GM23338 (cell line): ENCODE data around the gene C5orf47. TPM values are rescaled to one million over a fixed set of nuclear protein-coding genes. Genes with fewer than 3 reads are reported as not detected.

Experiments used
- ATAC-seq: fragments of 200-7000 bp; cut with Tn5 transposase; 3 replicates; pipeline ENCODE4 v1.9.1; 2020
- DNase-seq: peaks from one replicate; pipeline ENCODE4 v3.0.0-alpha.2; 2015; ENCODE audit warnings: low spot score
- H2AFZ ChIP-seq: fragments of 200-600 bp; sonication (generic); 2 replicates; pipeline ENCODE4 v1.8.0; 2016; ENCODE audit warnings: antibody characterized with exemption, mild to moderate bottlenecking, moderate library complexity
- H3F3A ChIP-seq: fragments of 200-600 bp; sonication (generic); replicated peaks from 2 replicates; pipeline ENCODE4 v1.8.0; 2017; ENCODE audit warnings: antibody characterized with exemption, mixed run types, low read depth
- H3K27ac ChIP-seq: fragments of 200-600 bp; sonication (generic); 2 replicates; pipeline ENCODE4 v1.6.1; 2016; ENCODE audit warnings: low read depth
- H3K27me3 ChIP-seq: fragments of 200-600 bp; sonication (generic); 2 replicates; pipeline ENCODE4 v1.8.0; 2016; ENCODE audit warnings: mild to moderate bottlenecking, mixed run types, moderate library complexity; ENCODE audit not compliant: insufficient read depth
- H3K36me3 ChIP-seq: fragments of 200-600 bp; sonication (generic); 2 replicates; pipeline ENCODE4 v1.8.0; 2016; ENCODE audit warnings: mild to moderate bottlenecking; ENCODE audit not compliant: insufficient read depth
- H3K4me1 ChIP-seq: fragments of 200-600 bp; sonication (generic); 2 replicates; pipeline ENCODE4 v1.8.0; 2016; ENCODE audit warnings: mild to moderate bottlenecking, moderate library complexity; ENCODE audit not compliant: insufficient read depth
- H3K4me2 ChIP-seq: fragments of 200-600 bp; sonication (generic); 2 replicates; pipeline ENCODE4 v1.7.1; 2017; ENCODE audit warnings: mixed run types
- H3K4me3 ChIP-seq: fragments of 200-600 bp; sonication (generic); 2 replicates; pipeline ENCODE4 v1.6.1; 2016; ENCODE audit warnings: mixed run types
- H3K79me2 ChIP-seq: fragments of 200-600 bp; sonication (generic); replicated peaks from 2 replicates; pipeline ENCODE4 v1.8.0; 2017; ENCODE audit warnings: mild to moderate bottlenecking; ENCODE audit not compliant: insufficient read depth
- H3K9me2 ChIP-seq: fragments of 200-600 bp; sonication (generic); 2 replicates; pipeline ENCODE4 v1.8.0; 2017; ENCODE audit not compliant: insufficient read depth
- H4K20me1 ChIP-seq: fragments of 200-600 bp; sonication (generic); replicated peaks from 2 replicates; pipeline ENCODE4 v1.8.0; 2017; ENCODE audit warnings: mild to moderate bottlenecking; ENCODE audit not compliant: insufficient read depth
- H3K27ac Mint-ChIP-seq: 2 replicates; pipeline ENCODE4 v1.8.0; 2020; ENCODE audit warnings: inconsistent platforms, mild to moderate bottlenecking, moderate library complexity, mixed read lengths
- H3K27me3 Mint-ChIP-seq: 3 replicates; pipeline ENCODE4 v1.8.0; 2022; ENCODE audit warnings: low read depth, mild to moderate bottlenecking, moderate library complexity, mixed read lengths, inconsistent platforms; ENCODE audit not compliant: insufficient read depth, poor library complexity
- H3K36me3 Mint-ChIP-seq: 3 replicates; pipeline ENCODE4 v1.8.0; 2021; ENCODE audit warnings: low read depth, mild to moderate bottlenecking, inconsistent platforms, moderate library complexity, mixed read lengths
- H3K4me1 Mint-ChIP-seq: 3 replicates; pipeline ENCODE4 v1.8.0; 2020; ENCODE audit warnings: mild to moderate bottlenecking, inconsistent platforms, mixed read lengths
- H3K4me3 Mint-ChIP-seq: 3 replicates; pipeline ENCODE4 v1.8.0; 2021; ENCODE audit warnings: moderate library complexity, mild to moderate bottlenecking, inconsistent platforms, mixed read lengths
- H3K9me3 Mint-ChIP-seq: 3 replicates; pipeline ENCODE4 v1.8.0; 2020; ENCODE audit warnings: moderate library complexity, mild to moderate bottlenecking, inconsistent platforms, mixed read lengths
- CREB1 ChIP-seq: fragments of 250-450 bp; sonication (Bioruptor Pico); IDR thresholded peaks from 2 replicates; pipeline ENCODE4 v1.5.0; 2020; ENCODE audit warnings: low read depth, mild to moderate bottlenecking, moderate library complexity
- EZH2 ChIP-seq: fragments of 200-600 bp; sonication (generic); IDR thresholded peaks from one replicate; pipeline ENCODE4 v1.8.0; 2017; ENCODE audit warnings: antibody characterized with exemption, mild to moderate bottlenecking, low read depth; ENCODE audit not compliant: unreplicated experiment
- EZH2phosphoT487 ChIP-seq: fragments of 200-600 bp; sonication (generic); IDR thresholded peaks from one replicate; pipeline ENCODE4 v1.8.1; 2018; ENCODE audit warnings: antibody characterized with exemption; ENCODE audit not compliant: unreplicated experiment
- JUNB ChIP-seq: IDR thresholded peaks from one replicate; pipeline ENCODE4 v1.6.1; 2016; ENCODE audit warnings: antibody characterized with exemption; ENCODE audit not compliant: unreplicated experiment
- NANOG ChIP-seq: IDR thresholded peaks from 2 replicates; pipeline ENCODE4 v1.6.1; 2016; ENCODE audit warnings: antibody characterized with exemption, borderline replicate concordance
- POLR2AphosphoS5 ChIP-seq: IDR thresholded peaks from 2 replicates; pipeline ENCODE4 v1.6.1; 2016; ENCODE audit warnings: antibody characterized with exemption, low read depth
- STAT1 ChIP-seq: IDR thresholded peaks from one replicate; pipeline ENCODE4 v1.6.1; 2016; ENCODE audit warnings: antibody characterized with exemption; ENCODE audit not compliant: unreplicated experiment
- ZNF114 ChIP-seq: fragments of 250-450 bp; sonication (Bioruptor Pico); IDR thresholded peaks from 2 replicates; pipeline ENCODE4 v1.5.0; 2020; ENCODE audit warnings: mild to moderate bottlenecking, moderate library complexity
- ZNF331 ChIP-seq: fragments of 250-450 bp; sonication (Bioruptor Pico); IDR thresholded peaks from 2 replicates; pipeline ENCODE4 v1.5.0; 2020; ENCODE audit warnings: low read depth, mild to moderate bottlenecking, moderate library complexity
- polyA plus RNA-seq: library from polyadenylated mRNA; unstranded; fragments of >200 nt; fragmentation: Nextera tagmentation; extraction: Ambion mirVana; gene quantifications from 2 replicates; pipeline ENCODE4 v1.2.1, GENCODE V29; 2016
- total RNA-seq: library from RNA; depleted of rRNA; stranded (reverse); fragments of >200 nt; shearing (Covaris generic); gene quantifications from 2 replicates; pipeline ENCODE4 v1.2.3, GENCODE V29; 2014
- TF ChIP-seq, protein P1 (sequence below): IDR thresholded peaks from one replicate; pipeline ENCODE4 v1.6.1; 2018; ENCODE audit warnings: antibody characterized with exemption; ENCODE audit not compliant: unreplicated experiment
- TF ChIP-seq, protein P2 (sequence below), 2 experiments: fragments of 200-600 bp in 1 of 2; sonication (generic) in 1 of 2; conservative IDR thresholded peaks; 2 replicates each; pipeline versions ENCODE4 v1.5.1 to v1.6.1; 2016 to 2017; ENCODE audit warnings: antibody characterized with exemption in 2 of 2, low read depth in 2 of 2, mild to moderate bottlenecking in 2 of 2, moderate library complexity in 1 of 2
- TF ChIP-seq, protein P3 (sequence below): IDR thresholded peaks from 2 replicates; pipeline ENCODE4 v1.6.1; 2016; ENCODE audit warnings: antibody characterized with exemption
- TF ChIP-seq, protein P4 (sequence below): fragments of 250-450 bp; sonication (Bioruptor Pico); IDR thresholded peaks from 2 replicates; pipeline ENCODE4 v1.5.0; 2020; ENCODE audit warnings: mild to moderate bottlenecking, moderate library complexity

The C5orf47 gene
- total and polyA plus RNA-seq, 2 experiments from 2014 or later: 0.63 to 1.1 TPM

DNA sequence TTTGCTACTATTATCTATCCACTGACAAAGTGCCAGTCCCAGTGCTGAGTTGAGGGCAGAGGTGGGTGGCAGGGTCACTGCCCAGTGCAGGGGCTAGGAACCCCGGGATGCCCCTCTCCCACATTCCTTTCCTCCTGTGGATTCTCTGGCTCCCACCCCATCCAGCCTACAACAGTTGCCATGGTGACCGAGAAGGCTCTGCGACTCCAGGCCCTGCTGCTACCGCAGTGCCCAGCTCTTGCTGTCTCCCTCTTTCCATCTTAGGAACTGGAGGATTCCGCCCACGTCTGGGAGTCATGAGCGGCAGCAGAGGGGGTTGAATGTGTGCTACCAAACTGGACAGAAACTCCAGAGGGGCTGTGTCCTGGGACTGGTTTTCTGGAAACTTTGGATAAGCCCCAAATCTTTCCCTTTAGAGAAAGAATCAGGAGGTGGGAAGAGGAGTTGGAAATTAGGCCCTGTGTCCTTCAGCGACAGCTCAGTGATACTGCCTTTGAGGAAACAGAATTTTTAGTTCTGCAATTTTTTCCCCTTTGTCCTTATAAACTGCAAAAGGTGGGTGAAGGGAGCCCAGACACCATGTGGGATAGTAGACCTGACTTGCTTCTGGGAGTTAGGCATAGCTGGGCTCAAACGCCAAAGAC, 20.7 kb upstream of the C5orf47 start:
- peak; percentile 34 for ATAC-seq

More for the DNA sequence above, 20.7 kb upstream of the C5orf47 start:
- no peak for TF ChIP-seq CREB1 (CRISPR knock-in tag)
- TF ChIP-seq NANOG: no peak
- TF ChIP-seq STAT1: no peak
- no peak for TF ChIP-seq POLR2AphosphoS5
- TF ChIP-seq, protein P1, sequence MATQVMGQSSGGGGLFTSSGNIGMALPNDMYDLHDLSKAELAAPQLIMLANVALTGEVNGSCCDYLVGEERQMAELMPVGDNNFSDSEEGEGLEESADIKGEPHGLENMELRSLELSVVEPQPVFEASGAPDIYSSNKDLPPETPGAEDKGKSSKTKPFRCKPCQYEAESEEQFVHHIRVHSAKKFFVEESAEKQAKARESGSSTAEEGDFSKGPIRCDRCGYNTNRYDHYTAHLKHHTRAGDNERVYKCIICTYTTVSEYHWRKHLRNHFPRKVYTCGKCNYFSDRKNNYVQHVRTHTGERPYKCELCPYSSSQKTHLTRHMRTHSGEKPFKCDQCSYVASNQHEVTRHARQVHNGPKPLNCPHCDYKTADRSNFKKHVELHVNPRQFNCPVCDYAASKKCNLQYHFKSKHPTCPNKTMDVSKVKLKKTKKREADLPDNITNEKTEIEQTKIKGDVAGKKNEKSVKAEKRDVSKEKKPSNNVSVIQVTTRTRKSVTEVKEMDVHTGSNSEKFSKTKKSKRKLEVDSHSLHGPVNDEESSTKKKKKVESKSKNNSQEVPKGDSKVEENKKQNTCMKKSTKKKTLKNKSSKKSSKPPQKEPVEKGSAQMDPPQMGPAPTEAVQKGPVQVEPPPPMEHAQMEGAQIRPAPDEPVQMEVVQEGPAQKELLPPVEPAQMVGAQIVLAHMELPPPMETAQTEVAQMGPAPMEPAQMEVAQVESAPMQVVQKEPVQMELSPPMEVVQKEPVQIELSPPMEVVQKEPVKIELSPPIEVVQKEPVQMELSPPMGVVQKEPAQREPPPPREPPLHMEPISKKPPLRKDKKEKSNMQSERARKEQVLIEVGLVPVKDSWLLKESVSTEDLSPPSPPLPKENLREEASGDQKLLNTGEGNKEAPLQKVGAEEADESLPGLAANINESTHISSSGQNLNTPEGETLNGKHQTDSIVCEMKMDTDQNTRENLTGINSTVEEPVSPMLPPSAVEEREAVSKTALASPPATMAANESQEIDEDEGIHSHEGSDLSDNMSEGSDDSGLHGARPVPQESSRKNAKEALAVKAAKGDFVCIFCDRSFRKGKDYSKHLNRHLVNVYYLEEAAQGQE: no peak
- TF ChIP-seq, protein P2, sequence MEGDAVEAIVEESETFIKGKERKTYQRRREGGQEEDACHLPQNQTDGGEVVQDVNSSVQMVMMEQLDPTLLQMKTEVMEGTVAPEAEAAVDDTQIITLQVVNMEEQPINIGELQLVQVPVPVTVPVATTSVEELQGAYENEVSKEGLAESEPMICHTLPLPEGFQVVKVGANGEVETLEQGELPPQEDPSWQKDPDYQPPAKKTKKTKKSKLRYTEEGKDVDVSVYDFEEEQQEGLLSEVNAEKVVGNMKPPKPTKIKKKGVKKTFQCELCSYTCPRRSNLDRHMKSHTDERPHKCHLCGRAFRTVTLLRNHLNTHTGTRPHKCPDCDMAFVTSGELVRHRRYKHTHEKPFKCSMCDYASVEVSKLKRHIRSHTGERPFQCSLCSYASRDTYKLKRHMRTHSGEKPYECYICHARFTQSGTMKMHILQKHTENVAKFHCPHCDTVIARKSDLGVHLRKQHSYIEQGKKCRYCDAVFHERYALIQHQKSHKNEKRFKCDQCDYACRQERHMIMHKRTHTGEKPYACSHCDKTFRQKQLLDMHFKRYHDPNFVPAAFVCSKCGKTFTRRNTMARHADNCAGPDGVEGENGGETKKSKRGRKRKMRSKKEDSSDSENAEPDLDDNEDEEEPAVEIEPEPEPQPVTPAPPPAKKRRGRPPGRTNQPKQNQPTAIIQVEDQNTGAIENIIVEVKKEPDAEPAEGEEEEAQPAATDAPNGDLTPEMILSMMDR (conservative IDR thresholded peaks at IDR 0.05; ENCODE audit: low read depth in 2 of 2): no peak
- TF ChIP-seq, protein P3, sequence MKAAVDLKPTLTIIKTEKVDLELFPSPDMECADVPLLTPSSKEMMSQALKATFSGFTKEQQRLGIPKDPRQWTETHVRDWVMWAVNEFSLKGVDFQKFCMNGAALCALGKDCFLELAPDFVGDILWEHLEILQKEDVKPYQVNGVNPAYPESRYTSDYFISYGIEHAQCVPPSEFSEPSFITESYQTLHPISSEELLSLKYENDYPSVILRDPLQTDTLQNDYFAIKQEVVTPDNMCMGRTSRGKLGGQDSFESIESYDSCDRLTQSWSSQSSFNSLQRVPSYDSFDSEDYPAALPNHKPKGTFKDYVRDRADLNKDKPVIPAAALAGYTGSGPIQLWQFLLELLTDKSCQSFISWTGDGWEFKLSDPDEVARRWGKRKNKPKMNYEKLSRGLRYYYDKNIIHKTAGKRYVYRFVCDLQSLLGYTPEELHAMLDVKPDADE: no peak
- TF ChIP-seq ZNF114 (CRISPR knock-in tag): no peak
- no peak for TF ChIP-seq EZH2phosphoT487
- TF ChIP-seq, protein P4, sequence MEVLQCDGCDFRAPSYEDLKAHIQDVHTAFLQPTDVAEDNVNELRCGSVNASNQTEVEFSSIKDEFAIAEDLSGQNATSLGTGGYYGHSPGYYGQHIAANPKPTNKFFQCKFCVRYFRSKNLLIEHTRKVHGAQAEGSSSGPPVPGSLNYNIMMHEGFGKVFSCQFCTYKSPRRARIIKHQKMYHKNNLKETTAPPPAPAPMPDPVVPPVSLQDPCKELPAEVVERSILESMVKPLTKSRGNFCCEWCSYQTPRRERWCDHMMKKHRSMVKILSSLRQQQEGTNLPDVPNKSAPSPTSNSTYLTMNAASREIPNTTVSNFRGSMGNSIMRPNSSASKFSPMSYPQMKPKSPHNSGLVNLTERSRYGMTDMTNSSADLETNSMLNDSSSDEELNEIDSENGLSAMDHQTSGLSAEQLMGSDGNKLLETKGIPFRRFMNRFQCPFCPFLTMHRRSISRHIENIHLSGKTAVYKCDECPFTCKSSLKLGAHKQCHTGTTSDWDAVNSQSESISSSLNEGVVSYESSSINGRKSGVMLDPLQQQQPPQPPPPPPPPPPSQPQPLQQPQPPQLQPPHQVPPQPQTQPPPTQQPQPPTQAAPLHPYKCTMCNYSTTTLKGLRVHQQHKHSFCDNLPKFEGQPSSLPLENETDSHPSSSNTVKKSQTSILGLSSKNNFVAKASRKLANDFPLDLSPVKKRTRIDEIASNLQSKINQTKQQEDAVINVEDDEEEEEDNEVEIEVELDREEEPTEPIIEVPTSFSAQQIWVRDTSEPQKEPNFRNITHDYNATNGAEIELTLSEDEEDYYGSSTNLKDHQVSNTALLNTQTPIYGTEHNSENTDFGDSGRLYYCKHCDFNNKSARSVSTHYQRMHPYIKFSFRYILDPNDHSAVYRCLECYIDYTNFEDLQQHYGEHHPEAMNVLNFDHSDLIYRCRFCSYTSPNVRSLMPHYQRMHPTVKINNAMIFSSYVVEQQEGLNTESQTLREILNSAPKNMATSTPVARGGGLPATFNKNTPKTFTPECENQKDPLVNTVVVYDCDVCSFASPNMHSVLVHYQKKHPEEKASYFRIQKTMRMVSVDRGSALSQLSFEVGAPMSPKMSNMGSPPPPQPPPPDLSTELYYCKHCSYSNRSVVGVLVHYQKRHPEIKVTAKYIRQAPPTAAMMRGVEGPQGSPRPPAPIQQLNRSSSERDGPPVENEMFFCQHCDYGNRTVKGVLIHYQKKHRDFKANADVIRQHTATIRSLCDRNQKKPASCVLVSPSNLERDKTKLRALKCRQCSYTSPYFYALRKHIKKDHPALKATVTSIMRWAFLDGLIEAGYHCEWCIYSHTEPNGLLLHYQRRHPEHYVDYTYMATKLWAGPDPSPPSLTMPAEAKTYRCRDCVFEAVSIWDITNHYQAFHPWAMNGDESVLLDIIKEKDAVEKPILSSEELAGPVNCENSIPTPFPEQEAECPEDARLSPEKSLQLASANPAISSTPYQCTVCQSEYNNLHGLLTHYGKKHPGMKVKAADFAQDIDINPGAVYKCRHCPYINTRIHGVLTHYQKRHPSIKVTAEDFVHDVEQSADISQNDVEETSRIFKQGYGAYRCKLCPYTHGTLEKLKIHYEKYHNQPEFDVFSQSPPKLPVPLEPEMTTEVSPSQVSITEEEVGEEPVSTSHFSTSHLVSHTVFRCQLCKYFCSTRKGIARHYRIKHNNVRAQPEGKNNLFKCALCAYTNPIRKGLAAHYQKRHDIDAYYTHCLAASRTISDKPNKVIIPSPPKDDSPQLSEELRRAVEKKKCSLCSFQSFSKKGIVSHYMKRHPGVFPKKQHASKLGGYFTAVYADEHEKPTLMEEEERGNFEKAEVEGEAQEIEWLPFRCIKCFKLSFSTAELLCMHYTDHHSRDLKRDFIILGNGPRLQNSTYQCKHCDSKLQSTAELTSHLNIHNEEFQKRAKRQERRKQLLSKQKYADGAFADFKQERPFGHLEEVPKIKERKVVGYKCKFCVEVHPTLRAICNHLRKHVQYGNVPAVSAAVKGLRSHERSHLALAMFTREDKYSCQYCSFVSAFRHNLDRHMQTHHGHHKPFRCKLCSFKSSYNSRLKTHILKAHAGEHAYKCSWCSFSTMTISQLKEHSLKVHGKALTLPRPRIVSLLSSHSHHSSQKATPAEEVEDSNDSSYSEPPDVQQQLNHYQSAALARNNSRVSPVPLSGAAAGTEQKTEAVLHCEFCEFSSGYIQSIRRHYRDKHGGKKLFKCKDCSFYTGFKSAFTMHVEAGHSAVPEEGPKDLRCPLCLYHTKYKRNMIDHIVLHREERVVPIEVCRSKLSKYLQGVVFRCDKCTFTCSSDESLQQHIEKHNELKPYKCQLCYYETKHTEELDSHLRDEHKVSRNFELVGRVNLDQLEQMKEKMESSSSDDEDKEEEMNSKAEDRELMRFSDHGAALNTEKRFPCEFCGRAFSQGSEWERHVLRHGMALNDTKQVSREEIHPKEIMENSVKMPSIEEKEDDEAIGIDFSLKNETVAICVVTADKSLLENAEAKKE: no peak
- no peak for TF ChIP-seq EZH2
- TF ChIP-seq ZNF331 (CRISPR knock-in tag): no peak
- no peak for TF ChIP-seq JUNB
- Mint-ChIP-seq H3K27ac (no peak overlapping the region), H3K4me1 (peaks cover 64% of the 10 kb centered on the region), H3K9me3 (peaks cover 7% of the 10 kb centered on the region; the same call in 2 of the 3 replicates), H3K27me3 (peaks cover 11% of the 10 kb centered on the region), H3K36me3 (peaks cover 5% of the 10 kb centered on the region), H3K4me3 (no peak overlapping the region)
- no peaks in the 10 kb centered on the region for H3K36me3 ChIP-seq
- no peaks in the 10 kb centered on the region for H3K27me3 ChIP-seq
- H4K20me1 ChIP-seq: no peaks in the 10 kb centered on the region
- no peak overlapping the region for H3K4me2 ChIP-seq
- no peak overlapping the region for H3K27ac ChIP-seq
- H3F3A ChIP-seq: peaks cover 9% of the 10 kb centered on the region; the same call in 1 of the 2 replicates
- peak; percentile 77 for DNase-seq
- peaks cover 66% of the 10 kb centered on the region for H3K4me1 ChIP-seq
- no peaks in the 10 kb centered on the region for H3K9me2 ChIP-seq
- no peaks in the 10 kb centered on the region for H3K79me2 ChIP-seq
- H2AFZ ChIP-seq: no peak overlapping the region
- no peak overlapping the region for H3K4me3 ChIP-seq
